GM12892 (cell line): ENCODE measurements around the gene CYTH1.
A peak's percentile ranks its signal among the peaks of the same experiment; 100 is the strongest.

Source experiments
- POLR2A ChIP-seq: IDR thresholded peaks from 2 replicates; pipeline ENCODE4 v1.6.1; 2011; ENCODE audit warnings: low read depth, low read length, control low read depth
- POLR2AphosphoS5 ChIP-seq: IDR thresholded peaks from 2 replicates; pipeline ENCODE4 v1.6.1; 2011; ENCODE audit warnings: low read depth, low read length, control low read depth
- TAF1 ChIP-seq: IDR thresholded peaks from 2 replicates; pipeline ENCODE4 v1.6.1; 2011; ENCODE audit warnings: low read depth, mild to moderate bottlenecking, control low read depth, low read length, borderline replicate concordance

- TF ChIP-seq POLR2A (no peak), TAF1 (no peak), POLR2AphosphoS5 (0 out of 2 replicates have a peak, but pooled peaks have one; percentile 12)
Measured at GRCh38 chr17:78679495-78680395, 102.3 kb downstream of the CYTH1 start.
